ENCODE results near the gene RBM14. TPM values are rescaled to one million over a fixed set of nuclear protein-coding genes. Genes with fewer than 3 reads are reported as not detected.
A peak's percentile ranks its signal among the peaks of the same experiment; 100 is the strongest.

RBM14 gene
- polyA plus RNA-seq, 3 donors, result 21.9 to 46.7 (median 42.6) TPM

DNA sequence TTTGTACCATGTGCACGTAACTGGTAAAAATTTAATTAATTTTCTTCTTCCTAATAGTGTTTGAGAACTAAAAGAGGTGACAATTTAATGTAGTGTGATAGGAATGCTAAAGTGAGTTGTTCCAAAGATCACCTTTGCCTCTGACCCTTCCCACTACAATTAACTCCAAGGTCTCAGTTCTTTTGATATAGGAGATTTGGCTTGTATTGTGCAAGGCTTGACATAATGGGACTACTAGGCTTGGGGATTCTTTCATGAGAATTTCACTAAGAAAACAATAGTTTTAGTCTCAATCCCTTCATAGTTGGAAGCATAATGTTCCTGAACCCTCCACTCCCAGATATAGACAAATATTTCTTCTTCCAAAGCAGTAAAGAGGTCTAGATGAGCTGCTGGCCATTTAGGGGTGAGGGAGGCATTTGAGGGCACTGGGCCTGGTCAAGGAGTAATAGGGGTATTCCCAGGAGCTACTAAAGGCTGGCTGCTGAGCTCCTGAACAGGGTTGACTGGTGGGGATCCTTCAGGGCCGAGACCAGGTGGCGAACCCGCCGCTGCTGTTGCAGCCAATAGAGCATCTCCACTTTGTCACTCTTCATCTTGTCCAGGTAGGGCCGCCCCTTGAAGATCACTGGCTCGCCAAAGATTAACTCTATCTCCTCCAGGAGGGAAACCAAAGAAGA, 26.3 kb upstream of the RBM14 start:
- Histone ChIP-seq H3K27me3 (ENCODE audit: control insufficient read depth in 2 of 2, insufficient read depth in 2 of 2, low read length in 2 of 2) (no peaks in the 10 kb centered on the region), H3K4me2 (replicated peaks; ENCODE audit: extremely low read depth, low read length, poor library complexity, severe bottlenecking) (no peak overlapping the region), H4K20me1 (ENCODE audit: insufficient read depth, low read length) (no peaks in the 10 kb centered on the region), H3K4me1 (ENCODE audit: control insufficient read depth in 1 of 2, insufficient read depth in 2 of 2, low read length in 2 of 2) (peaks cover 14 to 27% of the 10 kb centered on the region in 2 donors), H3K9me3 (replicated peaks in 1 of 2; ENCODE audit: control insufficient read depth in 1 of 2, insufficient read depth in 1 of 2, low read length in 2 of 2) (no peaks in the 10 kb centered on the region), H2AFZ (ENCODE audit: insufficient read depth, low read depth, low read length, poor library complexity, severe bottlenecking) (no peak overlapping the region), H3K27ac (ENCODE audit: low read depth in 1 of 2, low read length in 2 of 2) (no peak overlapping the region), H3K79me2 (ENCODE audit: insufficient read depth, low read length) (peaks cover 13% of the 10 kb centered on the region), H3K9ac (ENCODE audit: insufficient read depth, low read length, poor library complexity, severe bottlenecking) (no peak overlapping the region), H3K36me3 (replicated peaks in 1 of 2; ENCODE audit: control insufficient read depth in 1 of 2, insufficient read depth in 2 of 2, low read length in 2 of 2) (no peaks in the 10 kb centered on the region), H3K4me3 (replicated peaks in 1 of 3; ENCODE audit: low read depth in 2 of 3, low read length in 3 of 3) (no peak overlapping the region)
- Mint-ChIP-seq H3K9me3 (peaks cover 0 to 9% (median 0%) of the 10 kb centered on the region in 7 donors), H3K4me1 (peaks cover 20% of the 10 kb centered on the region), H3K4me3 (no peak overlapping the region), H3K27ac (no peak overlapping the region), H3K27me3 (ENCODE audit: low read depth in 3 of 3) (peaks cover 0 to 6% (median 2%) of the 10 kb centered on the region in 3 donors), H3K36me3 (peaks cover 0 to 5% of the 10 kb centered on the region in 2 donors)
- DNase-seq, result no peak
- intact Hi-C loops (cut with micrococcal nuclease), result loop anchor here (5.0 to 10.0 kb wide), 2 partner anchors 87 to 245 kb away; partner anchors contain the start of gene RBM4B (in 1 of the 2)
- WGBS (ENCODE audit: insufficient coverage), result no CpG with 5 or more reads among the region's 7 CpGs
- TF ChIP-seq, protein P1, sequence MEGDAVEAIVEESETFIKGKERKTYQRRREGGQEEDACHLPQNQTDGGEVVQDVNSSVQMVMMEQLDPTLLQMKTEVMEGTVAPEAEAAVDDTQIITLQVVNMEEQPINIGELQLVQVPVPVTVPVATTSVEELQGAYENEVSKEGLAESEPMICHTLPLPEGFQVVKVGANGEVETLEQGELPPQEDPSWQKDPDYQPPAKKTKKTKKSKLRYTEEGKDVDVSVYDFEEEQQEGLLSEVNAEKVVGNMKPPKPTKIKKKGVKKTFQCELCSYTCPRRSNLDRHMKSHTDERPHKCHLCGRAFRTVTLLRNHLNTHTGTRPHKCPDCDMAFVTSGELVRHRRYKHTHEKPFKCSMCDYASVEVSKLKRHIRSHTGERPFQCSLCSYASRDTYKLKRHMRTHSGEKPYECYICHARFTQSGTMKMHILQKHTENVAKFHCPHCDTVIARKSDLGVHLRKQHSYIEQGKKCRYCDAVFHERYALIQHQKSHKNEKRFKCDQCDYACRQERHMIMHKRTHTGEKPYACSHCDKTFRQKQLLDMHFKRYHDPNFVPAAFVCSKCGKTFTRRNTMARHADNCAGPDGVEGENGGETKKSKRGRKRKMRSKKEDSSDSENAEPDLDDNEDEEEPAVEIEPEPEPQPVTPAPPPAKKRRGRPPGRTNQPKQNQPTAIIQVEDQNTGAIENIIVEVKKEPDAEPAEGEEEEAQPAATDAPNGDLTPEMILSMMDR (IDR thresholded peaks at IDR 0.05), result no peak

DNA sequence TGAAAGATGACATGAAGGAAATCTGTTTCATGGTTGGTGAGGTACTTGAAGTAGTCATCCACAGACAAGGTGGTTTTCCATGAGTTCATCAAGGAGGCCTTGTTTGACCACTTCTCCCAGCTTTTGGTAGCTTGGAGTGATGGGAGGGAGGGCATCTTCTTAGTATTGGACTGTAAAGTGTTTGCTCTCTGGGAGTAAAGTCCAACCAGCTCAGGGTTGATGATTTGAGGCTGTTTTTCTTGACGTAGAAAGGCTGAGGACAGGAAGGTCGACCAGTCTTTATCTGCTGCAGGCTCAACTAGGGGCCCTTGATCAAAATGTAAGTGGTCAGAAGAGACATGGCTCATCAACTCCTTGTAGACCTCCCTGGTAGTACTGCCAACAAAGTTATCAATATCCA, 25.3 kb upstream of the RBM14 start:
- 100% methylated on average over 1 of the region's 2 CpGs for WGBS (ENCODE audit: insufficient coverage)
- peaks cover 26% of the 10 kb centered on the region for H3K4me1 Mint-ChIP-seq
- peak overlapping the region in 1 of 7 donors; percentile 11 for H3K27ac Mint-ChIP-seq
- Histone ChIP-seq H3K9me3 (replicated peaks in 1 of 2; ENCODE audit: control insufficient read depth in 1 of 2, insufficient read depth in 1 of 2, low read length in 2 of 2) (no peaks in the 10 kb centered on the region), H3K27ac (ENCODE audit: low read depth in 1 of 2, low read length in 2 of 2) (no peak overlapping the region), H4K20me1 (ENCODE audit: insufficient read depth, low read length) (no peaks in the 10 kb centered on the region), H3K27me3 (ENCODE audit: control insufficient read depth in 2 of 2, insufficient read depth in 2 of 2, low read length in 2 of 2) (no peaks in the 10 kb centered on the region), H3K4me2 (replicated peaks; ENCODE audit: extremely low read depth, low read length, poor library complexity, severe bottlenecking) (no peak overlapping the region), H3K79me2 (ENCODE audit: insufficient read depth, low read length) (peaks cover 13% of the 10 kb centered on the region), H3K4me1 (ENCODE audit: control insufficient read depth in 1 of 2, insufficient read depth in 2 of 2, low read length in 2 of 2) (peaks cover 14 to 35% of the 10 kb centered on the region in 2 donors), H3K36me3 (replicated peaks in 1 of 2; ENCODE audit: control insufficient read depth in 1 of 2, insufficient read depth in 2 of 2, low read length in 2 of 2) (no peaks in the 10 kb centered on the region), H2AFZ (ENCODE audit: insufficient read depth, low read depth, low read length, poor library complexity, severe bottlenecking) (no peak overlapping the region), H3K9ac (ENCODE audit: insufficient read depth, low read length, poor library complexity, severe bottlenecking) (no peak overlapping the region), H3K4me3 (replicated peaks in 1 of 3; ENCODE audit: low read depth in 2 of 3, low read length in 3 of 3) (no peak overlapping the region)
- intact Hi-C loops (cut with micrococcal nuclease), result loop anchor here in 1 of 2 donors (5.0 kb wide), 1 partner anchor 86 kb away; the partner anchor contains the start of gene RBM4B
- H3K36me3 Mint-ChIP-seq, result peaks cover 0 to 9% of the 10 kb centered on the region in 2 donors
- H3K9me3 Mint-ChIP-seq, result peaks cover 0 to 9% (median 0%) of the 10 kb centered on the region in 7 donors
- DNase-seq, result no peak
- H3K27me3 Mint-ChIP-seq (ENCODE audit: low read depth in 3 of 3), result peaks cover 0 to 7% (median 0%) of the 10 kb centered on the region in 3 donors
- H3K4me3 Mint-ChIP-seq, result no peak overlapping the region
- TF ChIP-seq, protein P1 (IDR thresholded peaks at IDR 0.05), result no peak

All from CD14-positive monocyte (primary cell).